ENCODE results near the gene DHRSX.

Gene DHRSX

DNA sequence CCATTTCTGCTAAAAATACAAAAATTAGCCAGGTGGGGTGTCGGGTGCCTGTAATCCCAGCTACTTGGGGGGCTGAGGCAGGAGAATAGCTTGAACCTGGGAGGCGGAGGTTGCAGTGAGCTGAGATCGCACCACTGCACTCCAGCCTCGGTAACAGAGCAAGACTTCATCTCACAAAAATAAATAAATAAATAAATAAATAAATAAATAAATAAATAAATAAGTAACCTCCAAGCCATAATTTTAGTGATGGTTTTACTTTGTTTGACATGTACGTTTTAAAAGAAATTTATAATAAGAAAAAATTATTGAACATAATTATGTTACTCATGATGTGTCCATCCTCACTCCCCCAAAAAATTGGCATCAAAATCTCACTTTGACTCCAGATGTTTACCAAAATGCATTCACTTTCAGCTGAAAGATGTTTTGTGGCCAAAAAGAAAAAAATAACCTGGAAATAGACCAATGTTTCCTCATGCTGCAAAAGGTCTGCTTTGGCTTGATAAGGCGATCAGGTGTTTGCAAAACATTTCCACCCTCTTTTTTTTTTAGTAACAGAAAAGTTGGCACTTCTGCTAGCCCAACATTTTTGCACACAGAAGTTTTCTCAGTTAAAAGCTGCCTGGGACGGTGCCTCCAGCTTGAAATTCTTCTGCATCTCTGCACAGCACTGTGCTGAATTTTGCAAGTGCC, 42.2 kb upstream of the DHRSX start (continued):
- TF ChIP-seq PRDM1 (tag by site-specific recombination; IDR thresholded peaks at IDR 0.05) (no peak), ZNF585B (tag by site-specific recombination; IDR thresholded peaks at IDR 0.05) (no peak), FEZF1 (tag by site-specific recombination; IDR thresholded peaks at IDR 0.05) (no peak), ZNF707 (tag by site-specific recombination; IDR thresholded peaks at IDR 0.05) (no peak), ZBTB8A (tag by site-specific recombination; IDR thresholded peaks at IDR 0.05) (peak; percentile 77), ZEB2 (tag by site-specific recombination; IDR thresholded peaks at IDR 0.05) (no peak), GLIS2 (tag by site-specific recombination; IDR thresholded peaks at IDR 0.05) (no peak), ZNF514 (tag by site-specific recombination; IDR thresholded peaks at IDR 0.05) (no peak), ZNF169 (tag by site-specific recombination; IDR thresholded peaks at IDR 0.05) (no peak), ZNF544 (tag by site-specific recombination; IDR thresholded peaks at IDR 0.05) (no peak), ZNF140 (tag by site-specific recombination; IDR thresholded peaks at IDR 0.05) (peak; percentile 89; the same call in 1 of the 2 replicates), TCF7L2 (IDR thresholded peaks at IDR 0.05; ENCODE audit: borderline replicate concordance, low read depth, low read length) (no peak), ZNF19 (tag by site-specific recombination; IDR thresholded peaks at IDR 0.05; ENCODE audit: low read depth) (0 out of 2 replicates have a peak, but pooled peaks have one; percentile 56), ZNF571 (tag by site-specific recombination; IDR thresholded peaks at IDR 0.05) (no peak), MYNN (tag by site-specific recombination; IDR thresholded peaks at IDR 0.05; ENCODE audit: borderline replicate concordance) (no peak), ZNF561 (tag by site-specific recombination; IDR thresholded peaks at IDR 0.05; ENCODE audit: borderline replicate concordance) (no peak), ZNF112 (tag by site-specific recombination; IDR thresholded peaks at IDR 0.05) (no peak), ZNF747 (tag by site-specific recombination; IDR thresholded peaks at IDR 0.05) (no peak)
- TF ChIP-seq, protein P1, sequence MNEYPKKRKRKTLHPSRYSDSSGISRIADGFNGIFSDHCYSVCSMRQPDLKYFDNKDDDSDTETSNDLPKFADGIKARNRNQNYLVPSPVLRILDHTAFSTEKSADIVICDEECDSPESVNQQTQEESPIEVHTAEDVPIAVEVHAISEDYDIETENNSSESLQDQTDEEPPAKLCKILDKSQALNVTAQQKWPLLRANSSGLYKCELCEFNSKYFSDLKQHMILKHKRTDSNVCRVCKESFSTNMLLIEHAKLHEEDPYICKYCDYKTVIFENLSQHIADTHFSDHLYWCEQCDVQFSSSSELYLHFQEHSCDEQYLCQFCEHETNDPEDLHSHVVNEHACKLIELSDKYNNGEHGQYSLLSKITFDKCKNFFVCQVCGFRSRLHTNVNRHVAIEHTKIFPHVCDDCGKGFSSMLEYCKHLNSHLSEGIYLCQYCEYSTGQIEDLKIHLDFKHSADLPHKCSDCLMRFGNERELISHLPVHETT (tag by site-specific recombination; IDR thresholded peaks at IDR 0.05), result 0 out of 2 replicates have a peak, but pooled peaks have one; percentile 41
- TF ChIP-seq, protein P2, sequence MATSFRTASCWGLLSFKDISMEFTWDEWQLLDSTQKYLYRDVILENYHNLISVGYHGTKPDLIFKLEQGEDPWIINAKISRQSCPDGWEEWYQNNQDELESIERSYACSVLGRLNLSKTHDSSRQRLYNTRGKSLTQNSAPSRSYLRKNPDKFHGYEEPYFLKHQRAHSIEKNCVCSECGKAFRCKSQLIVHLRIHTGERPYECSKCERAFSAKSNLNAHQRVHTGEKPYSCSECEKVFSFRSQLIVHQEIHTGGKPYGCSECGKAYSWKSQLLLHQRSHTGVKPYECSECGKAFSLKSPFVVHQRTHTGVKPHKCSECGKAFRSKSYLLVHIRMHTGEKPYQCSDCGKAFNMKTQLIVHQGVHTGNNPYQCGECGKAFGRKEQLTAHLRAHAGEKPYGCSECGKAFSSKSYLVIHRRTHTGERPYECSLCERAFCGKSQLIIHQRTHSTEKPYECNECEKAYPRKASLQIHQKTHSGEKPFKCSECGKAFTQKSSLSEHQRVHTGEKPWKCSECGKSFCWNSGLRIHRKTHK (tag by site-specific recombination; IDR thresholded peaks at IDR 0.05), result no peak
- TF ChIP-seq, protein P3, sequence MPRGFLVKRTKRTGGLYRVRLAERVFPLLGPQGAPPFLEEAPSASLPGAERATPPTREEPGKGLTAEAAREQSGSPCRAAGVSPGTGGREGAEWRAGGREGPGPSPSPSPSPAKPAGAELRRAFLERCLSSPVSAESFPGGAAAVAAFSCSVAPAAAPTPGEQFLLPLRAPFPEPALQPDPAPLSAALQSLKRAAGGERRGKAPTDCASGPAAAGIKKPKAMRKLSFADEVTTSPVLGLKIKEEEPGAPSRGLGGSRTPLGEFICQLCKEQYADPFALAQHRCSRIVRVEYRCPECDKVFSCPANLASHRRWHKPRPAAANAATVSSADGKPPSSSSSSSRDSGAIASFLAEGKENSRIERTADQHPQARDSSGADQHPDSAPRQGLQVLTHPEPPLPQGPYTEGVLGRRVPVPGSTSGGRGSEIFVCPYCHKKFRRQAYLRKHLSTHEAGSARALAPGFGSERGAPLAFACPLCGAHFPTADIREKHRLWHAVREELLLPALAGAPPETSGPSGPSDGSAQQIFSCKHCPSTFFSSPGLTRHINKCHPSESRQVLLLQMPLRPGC (tag by site-specific recombination; IDR thresholded peaks at IDR 0.05), result no peak
- TF ChIP-seq, protein P4, sequence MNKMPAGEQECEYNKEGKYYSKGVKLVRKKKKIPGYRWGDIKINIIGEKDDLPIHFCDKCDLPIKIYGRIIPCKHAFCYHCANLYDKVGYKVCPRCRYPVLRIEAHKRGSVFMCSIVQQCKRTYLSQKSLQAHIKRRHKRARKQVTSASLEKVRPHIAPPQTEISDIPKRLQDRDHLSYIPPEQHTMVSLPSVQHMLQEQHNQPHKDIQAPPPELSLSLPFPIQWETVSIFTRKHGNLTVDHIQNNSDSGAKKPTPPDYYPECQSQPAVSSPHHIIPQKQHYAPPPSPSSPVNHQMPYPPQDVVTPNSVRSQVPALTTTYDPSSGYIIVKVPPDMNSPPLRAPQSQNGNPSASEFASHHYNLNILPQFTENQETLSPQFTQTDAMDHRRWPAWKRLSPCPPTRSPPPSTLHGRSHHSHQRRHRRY (tag by site-specific recombination; IDR thresholded peaks at IDR 0.05), result no peak

DNA sequence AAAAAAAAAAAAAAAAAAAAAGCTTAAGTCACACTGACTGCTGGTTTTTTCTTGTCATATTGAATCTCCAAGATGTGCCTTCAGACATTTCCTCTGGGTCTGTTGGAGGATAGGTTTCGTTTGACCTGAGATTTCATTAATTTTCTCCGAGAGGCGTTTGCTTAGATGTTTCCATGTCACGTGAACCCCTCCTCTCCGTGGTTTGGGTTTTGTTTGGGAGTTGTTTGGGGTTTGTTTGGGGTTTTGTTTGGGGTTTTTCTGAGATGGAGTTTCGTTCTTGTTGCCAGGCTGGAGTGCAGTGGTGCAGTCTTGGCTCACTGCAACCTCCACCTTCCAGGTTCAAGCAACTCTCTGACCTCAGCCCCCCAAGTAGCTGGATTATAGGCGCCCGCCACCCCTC, 40.8 kb upstream of the DHRSX start:
- Histone ChIP-seq H3K9me3 (ENCODE audit: control insufficient read depth, insufficient read depth, low read depth, low read length) (no peaks in the 10 kb centered on the region), H3K4me1 (ENCODE audit: control insufficient read depth, insufficient read depth, low read length) (no peaks in the 10 kb centered on the region), H3K4me3 (ENCODE audit: low read depth, low read length) (no peak overlapping the region), H3K27ac (ENCODE audit: extremely low read depth, low read depth, low read length) (no peak overlapping the region), H3K36me3 (ENCODE audit: control insufficient read depth in 2 of 2, insufficient read depth in 1 of 2, low read length in 2 of 2) (no peaks in the 10 kb centered on the region)
- POLR2A ChIA-PET, result no interaction called here
- CTCF ChIA-PET, result no interaction called here
- TF ChIP-seq, protein P5, sequence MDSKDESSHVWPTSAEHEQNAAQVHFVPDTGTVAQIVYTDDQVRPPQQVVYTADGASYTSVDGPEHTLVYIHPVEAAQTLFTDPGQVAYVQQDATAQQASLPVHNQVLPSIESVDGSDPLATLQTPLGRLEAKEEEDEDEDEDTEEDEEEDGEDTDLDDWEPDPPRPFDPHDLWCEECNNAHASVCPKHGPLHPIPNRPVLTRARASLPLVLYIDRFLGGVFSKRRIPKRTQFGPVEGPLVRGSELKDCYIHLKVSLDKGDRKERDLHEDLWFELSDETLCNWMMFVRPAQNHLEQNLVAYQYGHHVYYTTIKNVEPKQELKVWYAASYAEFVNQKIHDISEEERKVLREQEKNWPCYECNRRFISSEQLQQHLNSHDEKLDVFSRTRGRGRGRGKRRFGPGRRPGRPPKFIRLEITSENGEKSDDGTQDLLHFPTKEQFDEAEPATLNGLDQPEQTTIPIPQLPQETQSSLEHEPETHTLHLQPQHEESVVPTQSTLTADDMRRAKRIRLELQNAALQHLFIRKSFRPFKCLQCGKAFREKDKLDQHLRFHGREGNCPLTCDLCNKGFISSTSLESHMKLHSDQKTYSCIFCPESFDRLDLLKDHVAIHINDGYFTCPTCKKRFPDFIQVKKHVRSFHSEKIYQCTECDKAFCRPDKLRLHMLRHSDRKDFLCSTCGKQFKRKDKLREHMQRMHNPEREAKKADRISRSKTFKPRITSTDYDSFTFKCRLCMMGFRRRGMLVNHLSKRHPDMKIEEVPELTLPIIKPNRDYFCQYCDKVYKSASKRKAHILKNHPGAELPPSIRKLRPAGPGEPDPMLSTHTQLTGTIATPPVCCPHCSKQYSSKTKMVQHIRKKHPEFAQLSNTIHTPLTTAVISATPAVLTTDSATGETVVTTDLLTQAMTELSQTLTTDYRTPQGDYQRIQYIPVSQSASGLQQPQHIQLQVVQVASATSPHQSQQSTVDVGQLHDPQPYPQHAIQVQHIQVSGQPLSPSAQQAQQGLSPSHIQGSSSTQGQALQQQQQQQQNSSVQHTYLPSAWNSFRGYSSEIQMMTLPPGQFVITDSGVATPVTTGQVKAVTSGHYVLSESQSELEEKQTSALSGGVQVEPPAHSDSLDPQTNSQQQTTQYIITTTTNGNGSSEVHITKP (tag by site-specific recombination; IDR thresholded peaks at IDR 0.05), result no peak
- TF ChIP-seq ZNF658 (tag by site-specific recombination; IDR thresholded peaks at IDR 0.05) (no peak), KLF8 (tag by site-specific recombination; IDR thresholded peaks at IDR 0.05) (no peak)
- TF ChIP-seq, protein P6, sequence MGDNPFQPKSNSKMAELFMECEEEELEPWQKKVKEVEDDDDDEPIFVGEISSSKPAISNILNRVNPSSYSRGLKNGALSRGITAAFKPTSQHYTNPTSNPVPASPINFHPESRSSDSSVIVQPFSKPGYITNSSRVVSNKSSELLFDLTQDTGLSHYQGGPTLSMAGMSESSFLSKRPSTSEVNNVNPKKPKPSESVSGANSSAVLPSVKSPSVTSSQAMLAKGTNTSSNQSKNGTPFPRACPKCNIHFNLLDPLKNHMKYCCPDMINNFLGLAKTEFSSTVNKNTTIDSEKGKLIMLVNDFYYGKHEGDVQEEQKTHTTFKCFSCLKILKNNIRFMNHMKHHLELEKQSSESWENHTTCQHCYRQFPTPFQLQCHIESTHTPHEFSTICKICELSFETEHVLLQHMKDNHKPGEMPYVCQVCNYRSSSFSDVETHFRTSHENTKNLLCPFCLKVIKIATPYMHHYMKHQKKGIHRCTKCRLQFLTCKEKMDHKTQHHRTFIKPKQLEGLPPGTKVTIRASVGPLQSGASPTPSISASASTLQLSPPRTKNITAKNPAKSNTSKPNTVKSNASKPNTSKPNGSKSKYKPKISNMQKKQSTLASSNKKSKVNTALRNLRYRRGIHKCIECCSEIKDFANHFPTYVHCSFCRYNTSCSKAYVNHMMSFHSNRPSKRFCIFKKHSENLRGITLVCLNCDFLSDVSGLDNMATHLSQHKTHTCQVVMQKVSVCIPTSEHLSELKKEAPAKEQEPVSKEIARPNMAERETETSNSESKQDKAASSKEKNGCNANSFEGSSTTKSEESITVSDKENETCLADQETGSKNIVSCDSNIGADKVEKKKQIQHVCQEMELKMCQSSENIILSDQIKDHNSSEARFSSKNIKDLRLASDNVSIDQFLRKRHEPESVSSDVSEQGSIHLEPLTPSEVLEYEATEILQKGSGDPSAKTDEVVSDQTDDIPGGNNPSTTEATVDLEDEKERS (tag by site-specific recombination; IDR thresholded peaks at IDR 0.05), result no peak

Measured in HEK293 (cell line).